Esophagus muscularis mucosa (tissue), 3 donors: ENCODE data around the gene ARL14.

ENCODE experiments used
- POLR2A ChIP-seq: fragments of 450-650 bp; IDR thresholded peaks from one replicate; pipeline ENCODE4 v1.6.1; 2017; ENCODE audit warnings: antibody characterized with exemption, moderate library complexity, mild to moderate bottlenecking, low read depth
- POLR2AphosphoS5 ChIP-seq, 2 donors: sonication (generic); formaldehyde crosslinking; IDR thresholded peaks; one replicate each; pipeline ENCODE4 v1.6.1; 2017; ENCODE audit warnings: antibody characterized with exemption in 2 of 2
- TF ChIP-seq, protein P1 (sequence below), 3 experiments: fragments of 200-600 bp in 2 of 3; fragments of 450-650 bp in 1 of 3; sonication (generic) in 2 of 3; IDR thresholded peaks; one replicate each; pipeline ENCODE4 v1.5.1; 2017 to 2019; ENCODE audit warnings: antibody characterized with exemption in 3 of 3, mild to moderate bottlenecking in 2 of 3, moderate library complexity in 1 of 3

DNA sequence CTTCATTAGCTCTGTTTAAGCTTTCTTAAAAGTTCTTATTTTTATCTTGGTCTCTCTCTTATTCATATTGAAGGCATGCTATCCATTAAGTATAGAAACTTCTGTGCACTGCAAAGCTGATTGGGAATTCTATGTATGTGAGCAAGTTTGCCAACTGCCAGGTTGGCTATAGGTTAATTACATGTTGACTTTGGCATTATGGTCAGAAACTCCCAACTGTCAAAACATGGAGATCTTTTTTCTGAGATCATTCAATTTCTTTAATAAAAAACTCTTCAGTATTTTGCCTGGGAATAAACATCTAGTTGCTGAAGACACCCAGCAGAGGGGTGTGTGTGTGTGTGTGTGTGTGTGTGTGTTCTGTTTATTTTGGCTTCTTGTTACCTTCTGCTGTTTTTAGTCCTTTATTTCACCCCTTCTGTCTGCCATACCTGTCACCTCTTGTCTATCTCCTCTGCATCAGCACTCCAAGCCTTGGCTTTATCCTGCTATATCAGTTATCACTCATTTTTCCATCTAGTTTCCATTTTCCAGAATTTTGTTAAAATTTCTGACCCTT, 1.3 kb upstream of the ARL14 start:
- TF ChIP-seq, protein P1, sequence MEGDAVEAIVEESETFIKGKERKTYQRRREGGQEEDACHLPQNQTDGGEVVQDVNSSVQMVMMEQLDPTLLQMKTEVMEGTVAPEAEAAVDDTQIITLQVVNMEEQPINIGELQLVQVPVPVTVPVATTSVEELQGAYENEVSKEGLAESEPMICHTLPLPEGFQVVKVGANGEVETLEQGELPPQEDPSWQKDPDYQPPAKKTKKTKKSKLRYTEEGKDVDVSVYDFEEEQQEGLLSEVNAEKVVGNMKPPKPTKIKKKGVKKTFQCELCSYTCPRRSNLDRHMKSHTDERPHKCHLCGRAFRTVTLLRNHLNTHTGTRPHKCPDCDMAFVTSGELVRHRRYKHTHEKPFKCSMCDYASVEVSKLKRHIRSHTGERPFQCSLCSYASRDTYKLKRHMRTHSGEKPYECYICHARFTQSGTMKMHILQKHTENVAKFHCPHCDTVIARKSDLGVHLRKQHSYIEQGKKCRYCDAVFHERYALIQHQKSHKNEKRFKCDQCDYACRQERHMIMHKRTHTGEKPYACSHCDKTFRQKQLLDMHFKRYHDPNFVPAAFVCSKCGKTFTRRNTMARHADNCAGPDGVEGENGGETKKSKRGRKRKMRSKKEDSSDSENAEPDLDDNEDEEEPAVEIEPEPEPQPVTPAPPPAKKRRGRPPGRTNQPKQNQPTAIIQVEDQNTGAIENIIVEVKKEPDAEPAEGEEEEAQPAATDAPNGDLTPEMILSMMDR (IDR thresholded peaks at IDR 0.05): no peak
- TF ChIP-seq POLR2A: no peak
- TF ChIP-seq POLR2AphosphoS5 (IDR thresholded peaks at IDR 0.05): no peak
